Midbrain (tissue), 1 donor: ENCODE data around the gene NPIPA3.
"Not testable (repeated sequence)": the region's sequence is repeated elsewhere in the genome, so short reads cannot be mapped to it uniquely, and the experiment has no call there.

Source experiments
- DNase-seq: peaks from one replicate; lab custom pipeline; 2025; lab: John Stamatoyannopoulos, UW

Gene NPIPA3

DNA sequence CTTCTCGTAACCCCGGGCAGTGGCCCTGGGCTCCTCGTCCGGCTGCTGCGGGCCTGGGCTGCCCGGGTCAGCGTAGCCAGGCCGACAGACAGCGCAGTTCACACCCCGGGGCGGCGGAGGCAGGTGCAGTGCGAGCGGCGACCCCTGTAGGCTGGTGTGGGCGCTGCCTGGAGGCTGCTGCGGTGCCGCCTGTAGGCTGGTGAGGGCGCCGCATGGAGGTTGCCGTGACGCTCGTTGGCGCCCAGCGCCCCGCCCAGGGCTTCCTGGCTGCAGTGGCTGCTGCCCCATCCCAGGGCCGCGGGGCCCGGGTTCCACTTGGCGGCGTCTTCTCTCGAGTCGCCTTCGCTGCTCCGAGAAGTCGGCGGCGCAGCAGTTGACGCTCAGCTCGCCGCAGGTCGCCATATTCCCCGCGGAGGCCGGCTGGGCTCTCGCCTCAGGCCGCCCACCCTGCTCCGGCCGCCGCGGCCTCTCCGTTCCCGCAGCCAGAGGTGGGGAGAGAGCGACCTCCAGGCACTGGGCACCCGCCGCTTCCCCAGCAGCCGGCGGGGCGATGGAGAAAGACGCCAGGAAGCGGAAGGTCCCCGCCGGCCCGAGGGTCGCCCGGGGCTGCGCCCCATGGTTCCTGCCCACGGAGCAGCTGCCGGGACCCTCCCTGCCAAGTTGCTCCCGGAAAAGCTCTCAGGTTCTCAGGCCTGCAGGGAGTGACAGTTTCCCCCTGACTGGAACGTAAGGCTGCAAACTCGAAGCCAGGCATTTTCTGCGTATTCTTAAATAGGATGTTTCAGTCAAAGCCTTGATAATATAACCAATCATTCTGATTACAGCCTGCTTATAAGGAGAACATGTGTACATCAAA lies at the start of gene NPIPA3:
Gene NPIPA3, plus strand, starts transcription at position 256 of the 856 bp plus-strand sequence. CDS start 5,533 bp downstream, outside the sequence.
- not testable (repeated sequence) for DNase-seq

DNA sequence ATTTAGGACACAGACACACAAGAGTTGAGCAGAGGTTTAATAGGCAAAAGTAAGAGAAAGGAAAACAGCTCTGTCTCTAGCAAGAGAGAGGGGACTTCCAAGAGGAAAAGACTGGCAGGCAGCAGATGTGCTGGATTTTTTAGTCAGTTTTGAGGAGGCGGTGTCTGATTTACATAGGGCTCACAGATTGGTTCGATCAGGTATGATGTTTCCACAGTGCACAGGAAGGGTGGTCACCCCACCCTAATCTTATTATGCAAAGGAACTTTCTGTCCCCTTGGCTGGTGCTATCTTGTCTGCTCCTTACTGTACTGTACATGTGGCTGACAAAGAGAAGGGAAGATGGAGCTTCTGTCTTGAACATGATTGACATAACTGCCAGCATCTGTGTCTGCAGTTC lies 45.1 kb upstream of the NPIPA3 start:
- no peak for DNase-seq

- DNase-seq, result no peak
Observed at GRCh38 chr16:14667347-14668266, 35.6 kb upstream of the NPIPA3 start.

GRCh38 chr16:14668556-14669223 lies 34.5 kb upstream of the NPIPA3 start:
- no peak for DNase-seq

GRCh38 chr16:14669776-14670175 lies 33.4 kb upstream of the NPIPA3 start:
- DNase-seq, result no peak

- no peak for DNase-seq
Observed at GRCh38 chr16:14672403-14672971, 30.7 kb upstream of the NPIPA3 start.

DNA sequence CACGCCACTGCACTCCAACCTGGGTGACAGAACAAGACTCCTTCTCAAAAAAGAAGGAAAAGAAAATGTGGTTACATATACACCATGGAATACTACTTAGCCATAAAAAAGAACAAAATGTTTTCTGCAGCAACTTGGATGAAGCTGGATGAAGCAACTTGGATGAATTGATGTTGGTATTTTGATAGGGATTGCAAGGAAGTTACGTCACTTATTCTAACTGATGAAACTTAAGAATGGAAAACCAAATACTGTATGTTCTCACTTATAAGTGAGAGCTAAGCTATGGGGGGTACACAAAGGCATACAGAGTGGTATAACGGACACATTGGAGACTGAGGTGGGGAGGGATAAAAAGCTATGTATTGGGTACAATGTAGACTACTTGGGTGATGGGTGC lies 26.6 kb upstream of the NPIPA3 start:
- DNase-seq, result no peak

DNA sequence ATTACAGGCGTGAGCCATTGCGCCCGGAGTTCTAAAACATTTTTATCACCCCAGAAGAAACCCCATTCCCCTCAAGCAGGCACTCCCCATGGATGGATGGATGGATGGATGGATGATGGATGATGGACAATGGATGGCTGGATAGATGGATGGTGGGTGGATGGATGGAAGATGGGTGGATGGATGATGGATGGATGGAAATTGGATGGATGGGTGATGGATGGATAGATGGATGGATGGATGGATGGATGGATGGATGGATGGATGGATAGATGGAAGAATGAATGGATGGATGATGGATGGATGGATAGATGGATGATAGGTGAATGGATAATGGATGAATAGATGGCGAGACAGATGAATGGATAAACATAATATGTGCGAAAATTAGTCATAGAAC lies 25.6 kb upstream of the NPIPA3 start:
- no peak for DNase-seq

GRCh38 chr16:14678748-14679497 lies 24.3 kb upstream of the NPIPA3 start:
- DNase-seq, result no peak

DNA sequence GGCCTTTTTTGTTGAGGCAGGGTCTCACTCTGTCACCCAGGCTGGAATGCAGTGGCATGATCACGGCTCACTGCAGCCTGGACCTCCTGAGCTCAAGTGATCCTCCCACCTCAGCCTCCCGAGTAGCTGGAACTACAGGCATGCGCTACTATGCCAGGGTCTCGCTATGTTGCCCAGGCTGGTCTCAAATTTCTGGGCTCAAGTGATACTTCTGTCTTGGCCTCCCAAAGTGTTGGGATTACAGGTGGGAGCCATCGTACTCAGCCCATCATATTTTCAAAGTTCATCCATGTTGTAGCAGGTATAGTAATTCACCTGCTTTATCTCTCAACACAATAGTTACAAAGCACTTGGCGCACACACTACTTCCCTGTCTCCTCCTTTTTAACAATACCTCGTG lies 22.8 kb upstream of the NPIPA3 start:
- DNase-seq, result not testable (repeated sequence)

DNA sequence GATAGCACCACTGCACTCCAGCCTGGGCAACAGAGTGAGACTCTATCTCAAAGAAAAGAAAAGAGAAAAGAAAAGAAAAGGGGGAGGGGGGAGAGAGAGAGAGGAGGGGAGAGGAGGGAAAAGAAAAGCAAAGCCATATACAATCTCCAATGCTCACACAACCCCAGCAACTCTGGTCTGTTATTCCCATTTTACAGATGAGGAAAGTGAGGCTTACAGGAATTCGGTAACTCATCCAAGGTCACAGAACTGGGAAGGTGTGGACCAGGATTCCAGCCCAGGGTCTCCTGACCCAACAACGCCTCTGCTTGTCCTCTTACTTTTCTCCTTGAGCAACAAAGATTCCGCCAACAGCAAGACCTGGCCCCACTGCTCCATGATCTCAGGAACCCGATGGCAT lies 22.1 kb upstream of the NPIPA3 start:
- no peak for DNase-seq

GRCh38 chr16:14682121-14682520 lies 21.1 kb upstream of the NPIPA3 start:
- DNase-seq, result no peak

- not testable (repeated sequence) for DNase-seq
Observed at GRCh38 chr16:14685870-14686793, 17.1 kb upstream of the NPIPA3 start.

- DNase-seq, result not testable (repeated sequence)
Observed at GRCh38 chr16:14694129-14694528, 9.1 kb upstream of the NPIPA3 start, which contains the start of gene PLA2G10. PLA2G10 (minus strand) TSS chr16:14694308; CDS start chr16:14694229, 79 bp downstream.

GRCh38 chr16:14701859-14702258 lies 1.4 kb upstream of the NPIPA3 start:
- not testable (repeated sequence) for DNase-seq

DNA sequence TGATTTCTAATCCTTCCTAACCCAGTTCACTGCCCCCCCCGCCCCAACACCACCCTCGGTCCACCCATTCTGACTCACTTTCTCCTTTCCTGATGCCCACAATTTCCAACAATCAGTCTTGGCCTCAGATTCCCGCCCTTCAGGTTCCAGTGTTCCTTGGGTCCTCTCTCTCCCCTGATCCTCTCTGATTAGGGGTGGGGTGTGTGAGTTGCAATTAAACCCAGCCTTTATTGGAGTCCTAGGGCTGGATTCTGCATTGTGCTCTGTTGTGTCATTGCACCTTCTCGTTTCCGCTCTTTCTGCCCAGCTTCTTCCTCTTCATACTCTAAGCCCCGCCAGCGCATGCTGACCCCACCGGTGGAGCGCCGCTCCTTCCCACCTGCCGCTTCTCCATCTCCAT lies 539 bp upstream of the NPIPA3 start:
- DNase-seq, result not testable (repeated sequence)

DNA sequence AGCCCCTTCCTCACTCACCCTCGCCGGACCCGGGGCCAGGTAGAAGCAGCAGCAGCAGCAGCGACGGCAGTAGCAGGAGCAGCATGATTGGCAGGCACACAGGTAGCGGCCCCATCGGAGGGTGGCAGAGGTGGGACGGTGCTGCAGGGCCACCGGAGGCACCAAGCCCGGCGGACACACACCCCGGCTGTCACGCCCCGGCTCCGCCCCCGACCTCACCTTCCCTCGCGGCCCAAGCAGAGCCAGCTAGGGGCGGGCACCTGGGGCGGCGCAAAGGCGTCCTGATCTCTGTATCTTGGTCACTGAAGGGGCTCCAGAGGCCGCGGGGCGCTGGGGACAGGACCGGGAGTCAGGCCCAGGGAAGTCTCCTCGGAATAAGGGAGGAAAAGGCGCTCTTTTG lies 30.0 kb downstream of the NPIPA3 start:
- not testable (repeated sequence) for DNase-seq

- DNase-seq, result not testable (repeated sequence)
Observed at GRCh38 chr16:14740832-14741385, 37.7 kb downstream of the NPIPA3 start.

GRCh38 chr16:14741794-14742193 lies 38.6 kb downstream of the NPIPA3 start:
- DNase-seq, result not testable (repeated sequence)
